Measurements from ENCODE around the gene TCERG1L.

TCERG1L gene

DNA sequence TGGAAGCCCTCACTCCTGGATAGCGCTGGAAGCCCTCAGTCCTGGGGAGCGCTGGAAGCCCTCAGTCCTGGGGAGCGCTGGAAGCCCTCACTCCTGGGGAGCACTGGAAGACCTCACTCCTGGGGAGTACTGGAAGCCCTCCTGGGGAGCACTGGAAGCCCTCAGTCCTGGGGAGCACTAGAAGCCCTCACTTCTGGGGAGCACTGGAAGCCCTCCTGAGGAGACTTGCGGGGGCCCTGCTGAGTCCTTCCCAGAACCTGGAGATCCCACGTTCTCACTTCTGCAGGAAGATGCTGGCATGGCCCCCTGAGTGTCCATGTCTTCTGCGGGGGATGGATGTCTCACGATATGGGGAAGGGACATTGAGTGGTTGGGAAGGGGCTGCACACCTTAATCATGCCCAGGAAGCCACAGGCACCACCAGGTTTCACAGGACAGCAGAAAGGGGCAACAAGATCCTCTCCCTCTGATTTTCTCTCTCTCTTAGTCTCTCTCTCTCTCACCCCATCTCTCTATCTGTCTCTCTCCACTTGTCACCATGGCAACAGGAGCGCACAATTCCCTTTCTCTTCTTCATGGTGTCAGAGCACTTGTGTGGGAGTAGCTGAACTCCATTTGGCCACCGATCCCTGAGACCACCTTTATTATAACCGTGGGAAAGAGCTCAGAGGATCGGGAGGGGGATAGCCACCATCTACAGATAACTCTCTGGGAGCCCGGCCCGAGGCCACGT, 267.0 kb downstream of the TCERG1L start:
- Histone ChIP-seq H3K27ac (no peak overlapping the region), H2AFZ (no peak overlapping the region), H3K9me3 (ENCODE audit: control insufficient read depth, low read length) (no peaks in the 10 kb centered on the region), H3K4me1 (peaks cover 6% of the 10 kb centered on the region), H3K27me3 (ENCODE audit: control insufficient read depth, insufficient read depth, low read length) (no peaks in the 10 kb centered on the region), H3K36me3 (ENCODE audit: control insufficient read depth, insufficient read depth, low read length) (no peaks in the 10 kb centered on the region), H3K4me3 (ENCODE audit: low read depth, low read length) (no peak overlapping the region), H3K9ac (no peak overlapping the region), H3K79me2 (no peaks in the 10 kb centered on the region), H3K4me2 (ENCODE audit: low read length) (no peak overlapping the region)
- no peak for TF ChIP-seq CTCF (IDR thresholded peaks at IDR 0.05)

DNA sequence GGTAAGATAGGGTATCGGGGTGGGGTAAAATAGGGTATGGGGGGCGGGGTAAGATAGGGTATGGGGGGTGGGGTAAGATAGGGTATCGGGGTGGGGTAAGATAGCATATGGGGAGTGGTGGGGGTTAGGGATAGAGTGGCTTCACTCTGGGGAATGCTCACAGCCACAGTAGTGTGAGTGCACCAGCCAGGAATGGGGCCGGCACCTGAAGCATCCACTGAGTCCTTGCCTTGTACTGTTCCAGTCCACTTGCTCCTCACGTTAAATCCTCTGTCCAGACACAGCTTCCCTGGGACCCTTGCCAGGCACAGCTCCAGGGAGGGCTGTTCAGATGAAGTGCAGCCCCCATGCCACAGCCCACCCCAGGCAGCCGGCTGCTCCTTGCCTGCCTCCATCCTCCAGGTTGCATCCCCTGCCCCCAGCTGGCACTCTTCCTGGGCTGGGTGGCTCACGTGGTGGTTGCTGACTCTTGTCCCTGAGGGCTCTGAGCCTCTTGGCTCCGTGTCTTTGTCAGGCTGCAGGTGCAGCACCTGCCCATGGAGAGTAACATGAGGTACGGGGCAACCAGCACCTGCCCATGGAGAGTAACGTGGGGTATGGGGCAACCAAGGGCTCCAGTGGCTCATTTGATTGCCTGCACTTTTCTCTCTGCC, 268.4 kb downstream of the TCERG1L start:
- TF ChIP-seq CTCF (IDR thresholded peaks at IDR 0.05), result no peak
- Histone ChIP-seq H3K4me3 (ENCODE audit: low read depth, low read length) (no peak overlapping the region), H3K9me3 (ENCODE audit: control insufficient read depth, low read length) (no peaks in the 10 kb centered on the region), H3K4me1 (peaks cover 1% of the 10 kb centered on the region), H3K4me2 (ENCODE audit: low read length) (no peak overlapping the region), H3K27ac (no peak overlapping the region), H3K27me3 (ENCODE audit: control insufficient read depth, insufficient read depth, low read length) (no peaks in the 10 kb centered on the region), H3K36me3 (ENCODE audit: control insufficient read depth, insufficient read depth, low read length) (no peaks in the 10 kb centered on the region), H3K79me2 (no peaks in the 10 kb centered on the region), H3K9ac (no peak overlapping the region), H2AFZ (peak overlapping the region; percentile 22)
